Left lung (tissue), 10 donors: ENCODE data around the gene HNRNPU. TPM values are rescaled to one million over a fixed set of nuclear protein-coding genes. Genes with fewer than 3 reads are reported as not detected.

Experiments used
- ATAC-seq: fragments of 200-7000 bp; cut with Tn5 transposase; one replicate; pipeline ENCODE4 v1.9.1; 2020; ENCODE audit warnings: moderate library complexity
- DNase-seq, 4 donors: peaks; one replicate each; pipeline ENCODE4 v3.0.0-alpha.2; 2013 to 2020
- H3K27ac ChIP-seq, 2 donors: fragments of 200-600 bp; sonication (generic) in 1 of 2; one replicate each; pipeline versions ENCODE4 v1.5.0 to v1.8.0; 2020 to 2021
- H3K27me3 ChIP-seq, 2 donors: fragments of 200-600 bp; sonication (generic) in 1 of 2; one replicate each; pipeline versions ENCODE4 v1.5.0 to v1.8.0; 2020 to 2021
- H3K36me3 ChIP-seq, 2 donors: fragments of 200-600 bp; sonication (generic) in 1 of 2; one replicate each; pipeline versions ENCODE4 v1.5.0 to v1.8.0; 2020 to 2021
- H3K4me1 ChIP-seq, 2 donors: fragments of 200-600 bp; one replicate each; pipeline ENCODE4 v1.8.0; 2021
- H3K4me3 ChIP-seq, 2 donors: fragments of 200-600 bp; sonication (generic) in 1 of 2; one replicate each; pipeline versions ENCODE4 v1.5.0 to v1.8.0; 2020 to 2021; ENCODE audit warnings: mild to moderate bottlenecking in 1 of 2
- H3K9me3 ChIP-seq, 2 donors: fragments of 200-600 bp; sonication (generic) in 1 of 2; one replicate each; pipeline versions ENCODE4 v1.5.0 to v1.8.0; 2020 to 2021
- intact Hi-C, 2 donors: fragments of 100-400 bp; cut with DNase I; formaldehyde crosslinking; loops; one replicate each; pipeline versions ENCODE4 v1.11.2 to v1.14.2; 2022
- polyA plus RNA-seq, 6 donors: library from polyadenylated mRNA; unstranded; fragments of 120-200 nt; gene quantifications; one replicate each; pipeline ENCODE4 v1.2.1, GENCODE V29; 2013; ENCODE audit not compliant: insufficient read length in 6 of 6
- total RNA-seq, 2 donors: library from RNA; stranded (reverse); fragmentation: NEBNext Ultra II Directional; extraction: Animal tissue kit (Norgen Biotek cat#: 25700); gene quantifications; one replicate each; pipeline ENCODE4 v1.2.1, GENCODE V29; 2021
- TF ChIP-seq, protein P1 (sequence below), 2 donors: fragments of 200-600 bp; sonication (generic) in 1 of 2; IDR thresholded peaks; one replicate each; pipeline versions ENCODE4 v1.5.0 to v1.8.0; 2021; ENCODE audit warnings: antibody characterized with exemption in 2 of 2
- donor health status: DM: no; HTN: yes; CAD: no.
- donor health status: DM: no; HTN: no; CAD: no.

The HNRNPU gene
- total and polyA plus RNA-seq, 8 donors: 248 to 663 (median 608) TPM

DNA sequence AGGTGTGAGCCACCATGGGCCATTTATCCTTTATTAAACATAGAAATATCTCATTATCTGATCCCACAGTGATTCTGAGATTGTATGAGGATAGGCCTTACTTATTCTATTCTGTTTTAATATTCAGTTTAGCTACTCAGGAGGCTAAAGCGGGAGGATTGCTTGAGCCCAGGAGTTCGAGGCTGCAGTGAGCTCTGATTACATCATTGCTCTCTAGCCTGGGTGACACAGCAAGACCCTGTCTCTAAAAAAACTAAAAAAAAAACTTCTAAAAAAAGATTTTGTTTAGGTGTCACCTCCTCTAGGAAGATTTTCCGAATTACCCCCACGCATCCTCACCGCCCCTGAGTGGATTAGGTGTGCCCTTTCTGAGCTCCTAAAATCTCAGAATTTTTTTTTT, 14.3 kb upstream of the HNRNPU start:
- H3K4me3 ChIP-seq: no peak overlapping the region
- intact Hi-C loops: no loop called here
- H3K27ac ChIP-seq: no peak overlapping the region
- H3K9me3 ChIP-seq: no peaks in the 10 kb centered on the region
- no peaks in the 10 kb centered on the region for H3K4me1 ChIP-seq
- no peaks in the 10 kb centered on the region for H3K36me3 ChIP-seq
- DNase-seq (no peak), ATAC-seq (no peak)
- H3K27me3 ChIP-seq: no peaks in the 10 kb centered on the region
- TF ChIP-seq, protein P1, sequence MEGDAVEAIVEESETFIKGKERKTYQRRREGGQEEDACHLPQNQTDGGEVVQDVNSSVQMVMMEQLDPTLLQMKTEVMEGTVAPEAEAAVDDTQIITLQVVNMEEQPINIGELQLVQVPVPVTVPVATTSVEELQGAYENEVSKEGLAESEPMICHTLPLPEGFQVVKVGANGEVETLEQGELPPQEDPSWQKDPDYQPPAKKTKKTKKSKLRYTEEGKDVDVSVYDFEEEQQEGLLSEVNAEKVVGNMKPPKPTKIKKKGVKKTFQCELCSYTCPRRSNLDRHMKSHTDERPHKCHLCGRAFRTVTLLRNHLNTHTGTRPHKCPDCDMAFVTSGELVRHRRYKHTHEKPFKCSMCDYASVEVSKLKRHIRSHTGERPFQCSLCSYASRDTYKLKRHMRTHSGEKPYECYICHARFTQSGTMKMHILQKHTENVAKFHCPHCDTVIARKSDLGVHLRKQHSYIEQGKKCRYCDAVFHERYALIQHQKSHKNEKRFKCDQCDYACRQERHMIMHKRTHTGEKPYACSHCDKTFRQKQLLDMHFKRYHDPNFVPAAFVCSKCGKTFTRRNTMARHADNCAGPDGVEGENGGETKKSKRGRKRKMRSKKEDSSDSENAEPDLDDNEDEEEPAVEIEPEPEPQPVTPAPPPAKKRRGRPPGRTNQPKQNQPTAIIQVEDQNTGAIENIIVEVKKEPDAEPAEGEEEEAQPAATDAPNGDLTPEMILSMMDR (IDR thresholded peaks at IDR 0.05): no peak

- Histone ChIP-seq H3K9me3 (no peaks in the 10 kb centered on the region), H3K27ac (no peak overlapping the region), H3K36me3 (no peaks in the 10 kb centered on the region), H3K4me3 (no peak overlapping the region), H3K4me1 (no peaks in the 10 kb centered on the region), H3K27me3 (no peaks in the 10 kb centered on the region)
- TF ChIP-seq, protein P1 (IDR thresholded peaks at IDR 0.05): no peak
- no peak for DNase-seq
- intact Hi-C loops: no loop called here
- ATAC-seq: no peak
These were observed 12.0 kb upstream of the HNRNPU start for GRCh38 chr1:244876228-244876910.

DNA sequence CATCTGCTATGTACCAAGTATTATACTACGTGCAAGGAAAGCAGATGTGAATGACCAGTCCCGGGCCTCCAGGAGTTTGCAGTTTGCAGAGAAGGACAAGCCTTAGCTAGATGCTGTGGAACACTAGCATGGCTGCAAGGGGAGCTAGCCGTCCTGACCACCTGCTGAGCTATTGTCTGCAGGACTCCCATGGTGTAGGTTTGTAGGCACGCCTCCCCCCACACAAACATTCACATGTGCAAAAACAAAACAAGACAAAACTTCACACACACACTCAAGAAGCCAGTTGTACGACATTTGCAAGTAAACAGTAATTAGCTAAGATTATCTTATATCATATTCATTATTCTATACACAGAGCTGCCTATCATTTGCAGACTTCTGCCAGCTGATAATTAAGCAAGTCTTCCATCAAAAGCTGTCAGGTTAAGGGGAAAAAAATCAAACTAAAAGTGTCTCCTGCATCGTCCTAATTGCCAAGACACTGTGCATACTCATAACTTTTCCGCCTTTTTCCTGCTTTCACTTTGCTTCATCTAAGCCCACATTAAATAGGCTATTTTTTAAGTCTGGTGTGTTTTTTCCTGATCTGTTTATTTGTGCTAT, 10.7 kb upstream of the HNRNPU start:
- TF ChIP-seq, protein P1 (IDR thresholded peaks at IDR 0.05): no peak
- Histone ChIP-seq H3K36me3 (no peaks in the 10 kb centered on the region), H3K4me1 (no peaks in the 10 kb centered on the region), H3K27me3 (no peaks in the 10 kb centered on the region), H3K27ac (no peak overlapping the region), H3K4me3 (no peak overlapping the region), H3K9me3 (no peaks in the 10 kb centered on the region)
- intact Hi-C loops: no loop called here
- no peak for DNase-seq
- ATAC-seq: no peak

DNA sequence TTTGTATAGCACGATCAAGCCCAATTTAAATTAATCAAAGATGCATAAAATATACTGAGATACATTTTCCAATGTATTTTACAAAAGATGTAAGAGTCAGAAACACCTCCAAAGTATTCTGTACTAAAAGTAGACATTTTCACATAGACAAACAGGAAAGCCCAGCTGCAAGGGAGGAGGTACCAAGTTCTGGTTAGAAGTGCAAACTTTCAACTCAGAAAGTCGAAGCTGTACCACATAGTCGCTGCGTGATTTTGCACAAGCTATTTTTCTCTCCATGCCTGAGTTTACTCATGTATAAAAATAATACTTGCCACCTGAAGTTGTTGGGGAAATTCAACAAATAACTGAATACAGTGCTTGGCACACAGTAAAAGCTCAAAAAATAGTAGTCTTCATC, 5.6 kb upstream of the HNRNPU start:
- intact Hi-C loops: loop anchor here in 1 of 2 donors (10.0 kb wide), 1 partner anchor 95 kb away; a partner anchor contains a TSS
- H3K27me3 ChIP-seq: no peaks in the 10 kb centered on the region
- H3K27ac ChIP-seq: no peak overlapping the region
- H3K36me3 ChIP-seq: no peaks in the 10 kb centered on the region
- TF ChIP-seq, protein P1 (IDR thresholded peaks at IDR 0.05): no peak
- no peak for DNase-seq
- H3K4me3 ChIP-seq: no peak overlapping the region
- no peak for ATAC-seq
- H3K9me3 ChIP-seq: no peaks in the 10 kb centered on the region
- H3K4me1 ChIP-seq: peaks cover 3 to 18% of the 10 kb centered on the region in 2 donors

- peaks cover 3 to 20% of the 10 kb centered on the region in 2 donors for H3K4me1 ChIP-seq
- no peaks in the 10 kb centered on the region for H3K27me3 ChIP-seq
- no peak for ATAC-seq
- DNase-seq: no peak
- H3K36me3 ChIP-seq: no peaks in the 10 kb centered on the region
- no peaks in the 10 kb centered on the region for H3K9me3 ChIP-seq
- H3K27ac ChIP-seq: no peak overlapping the region
- TF ChIP-seq, protein P1 (IDR thresholded peaks at IDR 0.05): no peak
- H3K4me3 ChIP-seq: no peak overlapping the region
- intact Hi-C loops: loop anchor here in 1 of 2 donors (10.0 kb wide), 1 partner anchor 95 kb away; a partner anchor contains a TSS
These were observed 5.1 kb upstream of the HNRNPU start for GRCh38 chr1:244869364-244869827.
